HepG2 (cell line): ENCODE data around the gene CGB8. TPM values are rescaled to one million over a fixed set of nuclear protein-coding genes. Genes with fewer than 3 reads are reported as not detected.

Experiments used
- CBX5 ChIP-seq: sonication (generic); formaldehyde crosslinking; IDR thresholded peaks from 2 replicates; pipeline ENCODE4 v1.4.0; 2020; ENCODE audit warnings: missing genetic modification reagents, borderline replicate concordance
- CTCF ChIP-seq: sonication (generic); formaldehyde crosslinking; IDR thresholded peaks from 2 replicates; pipeline ENCODE4 v1.5.0; 2020; ENCODE audit warnings: mild to moderate bottlenecking, missing genetic modification reagents, moderate library complexity
- RAD21 ChIP-seq: fragments of 450-650 bp; formaldehyde crosslinking; IDR thresholded peaks from 2 replicates; pipeline ENCODE4 v1.5.0; 2020; ENCODE audit warnings: mild to moderate bottlenecking
- SAP130 ChIP-seq: IDR thresholded peaks from 2 replicates; pipeline ENCODE4 v1.6.1; 2016; ENCODE audit warnings: low read depth
- SNRNP70 ChIP-seq: fragments of 200-400 bp; formaldehyde crosslinking; IDR thresholded peaks from 2 replicates; pipeline ENCODE4 v1.6.1; 2017; ENCODE audit warnings: mild to moderate bottlenecking, low read depth, low read length, moderate library complexity
- ZFP90 ChIP-seq: sonication (generic); formaldehyde crosslinking; IDR thresholded peaks from 2 replicates; pipeline ENCODE4 v1.8.0; 2022; ENCODE audit warnings: missing genetic modification reagents, mild to moderate bottlenecking, inconsistent platforms, borderline replicate concordance
- ZNF574 ChIP-seq: sonication (generic); formaldehyde crosslinking; IDR thresholded peaks from 2 replicates; pipeline ENCODE4 v1.4.0; 2020; ENCODE audit warnings: missing genetic modification reagents
- microRNA-seq: library from miRNA; unstranded; fragments of <30 nt; microRNA quantifications from one replicate; pipeline ENCODE4, GENCODE V29; 2020
- polyA plus RNA-seq, 8 experiments: library from polyadenylated mRNA; depleted of rRNA in 3 of 8; stranded (reverse) in 7 of 8; unstranded in 1 of 8; fragments of >200 nt; fragmentation: Illumina TruSeq in 4 of 8; extraction: Trizol in 4 of 8; gene quantifications; 2 replicates each; pipeline versions ENCODE4 v1.2.1 to v1.2.3, GENCODE V29; 2011 to 2016; ENCODE audit warnings: low read depth in 4 of 8, missing spikeins in 1 of 8, mixed read lengths in 1 of 8; ENCODE audit not compliant: insufficient read depth in 1 of 8
- small RNA-seq, 3 experiments: library from RNA; depleted of rRNA; stranded (forward); fragments of <200 nt; gene quantifications; one replicate each; pipeline ENCODE3, GENCODE V24; 2012; ENCODE audit warnings: low read depth in 2 of 3, low replicate concordance in 1 of 3; ENCODE audit not compliant: insufficient read length in 3 of 3, insufficient read depth in 2 of 3
- total RNA-seq, 5 experiments: library from RNA; depleted of rRNA; stranded (reverse); fragments of >200 nt; fragmentation: Illumina TruSeq; extraction: Trizol; gene quantifications; 2 replicates each; pipeline ENCODE4 v1.2.3, GENCODE V29; 2016; ENCODE audit warnings: low read depth in 1 of 5

The CGB8 gene
- total and polyA plus RNA-seq, 2 of the 13 experiments (the other 11 are each of a cell fraction or from before 2014, with no cell fraction given) = not detected

GRCh38 chr19:48997972-48998371, 50.9 kb downstream of the CGB8 start (continued):
- TF ChIP-seq ZFP90 (no peak), CBX5 (CRISPR knock-in tag) (0 out of 2 replicates have a peak, but pooled peaks have one; percentile 30), SNRNP70 (no peak), CTCF (CRISPR knock-in tag) (peak; percentile 78), SAP130 (CRISPR knock-in tag) (peak; percentile 39; the same call in 1 of the 2 replicates), ZNF574 (CRISPR knock-in tag) (peak; percentile 38; the same call in 1 of the 2 replicates), RAD21 (CRISPR knock-in tag) (peak; percentile 43; the same call in 1 of the 2 replicates)

Small RNA genes lying within 50 kb of the gene (microRNA-seq; reads per million reads assigned to microRNA genes)
- gene MIR6798 = 1.0 reads per million

Small RNA genes lying within 50 kb of the gene (small RNA-seq; reads per million reads assigned to genes)
- gene MIR6798 (0 reads per million in 3 experiments), gene RN7SL708P (0 reads per million in 3 experiments)

Other genes starting within 250 kb of the CGB8 start
- 2.3 and 2.5 TPM in 2 replicates for gene BCAT2, start 238.1 kb downstream of the CGB8 start, total RNA-seq (2016; rRNA removed; fragmentation: Illumina TruSeq; extraction: Trizol)
- 3.6 TPM in 2 replicates for gene BCAT2, start 238.1 kb downstream of the CGB8 start, polyA plus RNA-seq (2011; rRNA removed)
- gene HSD17B14, start 212.6 kb downstream of the CGB8 start, total RNA-seq (2016; rRNA removed; fragmentation: Illumina TruSeq; extraction: Trizol) = 0.53 and 0.58 TPM in 2 replicates
- 1.2 and 1.8 TPM in 2 replicates for gene HSD17B14, start 212.6 kb downstream of the CGB8 start, polyA plus RNA-seq (2011; rRNA removed)
- gene PLEKHA4, start 180.5 kb downstream of the CGB8 start, total RNA-seq (2016; rRNA removed; fragmentation: Illumina TruSeq; extraction: Trizol) = 4.3 and 6.0 TPM in 2 replicates
- 4.8 and 6.0 TPM in 2 replicates for gene PLEKHA4, start 180.5 kb downstream of the CGB8 start, polyA plus RNA-seq (2011; rRNA removed)
- 7.8 and 18.5 TPM in 2 replicates for gene PPP1R15A, start 176.7 kb downstream of the CGB8 start, total RNA-seq (2016; rRNA removed; fragmentation: Illumina TruSeq; extraction: Trizol)
- gene PPP1R15A, start 176.7 kb downstream of the CGB8 start, polyA plus RNA-seq (2011; rRNA removed) = 15.2 and 15.6 TPM in 2 replicates
- gene TULP2, start 150.4 kb downstream of the CGB8 start, total RNA-seq (2016; rRNA removed; fragmentation: Illumina TruSeq; extraction: Trizol) = not detected in 2 replicates
- gene TULP2, start 150.4 kb downstream of the CGB8 start, polyA plus RNA-seq (2011; rRNA removed) = 0.04 and 0.08 TPM in 2 replicates
- gene NUCB1, start 148.8 kb downstream of the CGB8 start, total RNA-seq (2016; rRNA removed; fragmentation: Illumina TruSeq; extraction: Trizol) = 34.3 and 82.3 TPM in 2 replicates
- gene NUCB1, start 148.8 kb downstream of the CGB8 start, polyA plus RNA-seq (2011; rRNA removed) = 106 and 144 TPM in 2 replicates
- gene DHDH, start 115.4 kb downstream of the CGB8 start, total RNA-seq (2016; rRNA removed; fragmentation: Illumina TruSeq; extraction: Trizol) = 0.13 and 0.29 TPM in 2 replicates
- gene DHDH, start 115.4 kb downstream of the CGB8 start, polyA plus RNA-seq (2011; rRNA removed) = 0.91 and 1.9 TPM in 2 replicates
- 167 and 176 TPM in 2 replicates for gene BAX, start 94.2 kb downstream of the CGB8 start, total RNA-seq (2016; rRNA removed; fragmentation: Illumina TruSeq; extraction: Trizol)
- 139 and 164 TPM in 2 replicates for gene BAX, start 94.2 kb downstream of the CGB8 start, polyA plus RNA-seq (2011; rRNA removed)
- gene FTL, start 83.8 kb downstream of the CGB8 start, total RNA-seq (2016; rRNA removed; fragmentation: Illumina TruSeq; extraction: Trizol) = 3,909 and 8,800 TPM in 2 replicates
- gene FTL, start 83.8 kb downstream of the CGB8 start, polyA plus RNA-seq (2011; rRNA removed) = 2,513 and 2,721 TPM in 2 replicates
- gene GYS1, start 55.8 kb downstream of the CGB8 start, total RNA-seq (2016; rRNA removed; fragmentation: Illumina TruSeq; extraction: Trizol) = 16.4 and 18.4 TPM in 2 replicates
- gene GYS1, start 55.8 kb downstream of the CGB8 start, polyA plus RNA-seq (2011; rRNA removed) = 34.3 and 42.1 TPM in 2 replicates
- gene RUVBL2, start 55.2 kb downstream of the CGB8 start, total RNA-seq (2016; rRNA removed; fragmentation: Illumina TruSeq; extraction: Trizol) = 108 and 122 TPM in 2 replicates
- 109 and 120 TPM in 2 replicates for gene RUVBL2, start 55.2 kb downstream of the CGB8 start, polyA plus RNA-seq (2011; rRNA removed)
- gene LHB, start 32.0 kb downstream of the CGB8 start, total RNA-seq (2016; rRNA removed; fragmentation: Illumina TruSeq; extraction: Trizol) = not detected in 2 replicates
- gene LHB, start 32.0 kb downstream of the CGB8 start, polyA plus RNA-seq (2011; rRNA removed) = 0.82 TPM in 1 of 2 replicates, not detected in the other
- gene CGB3, start 24.8 kb downstream of the CGB8 start, total RNA-seq (2016; rRNA removed; fragmentation: Illumina TruSeq; extraction: Trizol) = not detected in 2 replicates
- not detected in 2 replicates for gene CGB3, start 24.8 kb downstream of the CGB8 start, polyA plus RNA-seq (2011; rRNA removed)
- gene CGB2, start 17.2 kb downstream of the CGB8 start, total RNA-seq (2016; rRNA removed; fragmentation: Illumina TruSeq; extraction: Trizol) = not detected in 2 replicates
- not detected in 2 replicates for gene CGB2, start 17.2 kb downstream of the CGB8 start, polyA plus RNA-seq (2011; rRNA removed)
- gene CGB1, start 12.2 kb downstream of the CGB8 start, total RNA-seq (2016; rRNA removed; fragmentation: Illumina TruSeq; extraction: Trizol) = not detected in 2 replicates
- not detected in 2 replicates for gene CGB1, start 12.2 kb downstream of the CGB8 start, polyA plus RNA-seq (2011; rRNA removed)
- not detected in 2 replicates for gene CGB5, start 5.3 kb downstream of the CGB8 start, total RNA-seq (2016; rRNA removed; fragmentation: Illumina TruSeq; extraction: Trizol)
- not detected in 2 replicates for gene CGB5, start 5.3 kb downstream of the CGB8 start, polyA plus RNA-seq (2011; rRNA removed)
- not detected in 2 replicates for gene CGB7, start 8.6 kb upstream of the CGB8 start, total RNA-seq (2016; rRNA removed; fragmentation: Illumina TruSeq; extraction: Trizol)
- gene CGB7, start 8.6 kb upstream of the CGB8 start, polyA plus RNA-seq (2011; rRNA removed) = 0.07 and 0.08 TPM in 2 replicates
- gene NTF4, start 15.7 kb upstream of the CGB8 start, total RNA-seq (2016; rRNA removed; fragmentation: Illumina TruSeq; extraction: Trizol) = not detected in 2 replicates
- gene NTF4, start 15.7 kb upstream of the CGB8 start, polyA plus RNA-seq (2011; rRNA removed) = not detected in 2 replicates
- not detected in 2 replicates for gene KCNA7, start 23.6 kb upstream of the CGB8 start, total RNA-seq (2016; rRNA removed; fragmentation: Illumina TruSeq; extraction: Trizol)
- gene KCNA7, start 23.6 kb upstream of the CGB8 start, polyA plus RNA-seq (2011; rRNA removed) = not detected in 2 replicates
- 85.9 and 150 TPM in 2 replicates for gene SNRNP70, start 36.3 kb upstream of the CGB8 start, total RNA-seq (2016; rRNA removed; fragmentation: Illumina TruSeq; extraction: Trizol)
- 210 and 272 TPM in 2 replicates for gene SNRNP70, start 36.3 kb upstream of the CGB8 start, polyA plus RNA-seq (2011; rRNA removed)
- 3.5 and 5.3 TPM in 2 replicates for gene LIN7B, start 65.3 kb upstream of the CGB8 start, total RNA-seq (2016; rRNA removed; fragmentation: Illumina TruSeq; extraction: Trizol)
- 7.6 and 8.6 TPM in 2 replicates for gene LIN7B, start 65.3 kb upstream of the CGB8 start, polyA plus RNA-seq (2011; rRNA removed)
- 0.80 and 1.4 TPM in 2 replicates for gene C19orf73, start 70.0 kb upstream of the CGB8 start, total RNA-seq (2016; rRNA removed; fragmentation: Illumina TruSeq; extraction: Trizol)
- 1.5 and 3.0 TPM in 2 replicates for gene C19orf73, start 70.0 kb upstream of the CGB8 start, polyA plus RNA-seq (2011; rRNA removed)
- 6.3 and 8.6 TPM in 2 replicates for gene PPFIA3, start 70.4 kb upstream of the CGB8 start, total RNA-seq (2016; rRNA removed; fragmentation: Illumina TruSeq; extraction: Trizol)
- 6.7 and 8.9 TPM in 2 replicates for gene PPFIA3, start 70.4 kb upstream of the CGB8 start, polyA plus RNA-seq (2011; rRNA removed)
- 1.5 and 3.6 TPM in 2 replicates for gene HRC, start 106.3 kb upstream of the CGB8 start, total RNA-seq (2016; rRNA removed; fragmentation: Illumina TruSeq; extraction: Trizol)
- gene HRC, start 106.3 kb upstream of the CGB8 start, polyA plus RNA-seq (2011; rRNA removed) = 15.4 and 26.4 TPM in 2 replicates
- gene TRPM4, start 108.7 kb upstream of the CGB8 start, total RNA-seq (2016; rRNA removed; fragmentation: Illumina TruSeq; extraction: Trizol) = 1.7 and 1.9 TPM in 2 replicates
- gene TRPM4, start 108.7 kb upstream of the CGB8 start, polyA plus RNA-seq (2011; rRNA removed) = 4.3 and 6.3 TPM in 2 replicates